MV-4-11 (cell line): Measurements from ENCODE around the gene KMT2B.
"Not testable (repeated sequence)": the region's sequence is repeated elsewhere in the genome, so short reads cannot be mapped to it uniquely, and the experiment has no call there.

ENCODE experiments used
- DNase-seq: peaks from one replicate; lab custom pipeline; 2025; lab: John Stamatoyannopoulos, UW

KMT2B gene, protein sequence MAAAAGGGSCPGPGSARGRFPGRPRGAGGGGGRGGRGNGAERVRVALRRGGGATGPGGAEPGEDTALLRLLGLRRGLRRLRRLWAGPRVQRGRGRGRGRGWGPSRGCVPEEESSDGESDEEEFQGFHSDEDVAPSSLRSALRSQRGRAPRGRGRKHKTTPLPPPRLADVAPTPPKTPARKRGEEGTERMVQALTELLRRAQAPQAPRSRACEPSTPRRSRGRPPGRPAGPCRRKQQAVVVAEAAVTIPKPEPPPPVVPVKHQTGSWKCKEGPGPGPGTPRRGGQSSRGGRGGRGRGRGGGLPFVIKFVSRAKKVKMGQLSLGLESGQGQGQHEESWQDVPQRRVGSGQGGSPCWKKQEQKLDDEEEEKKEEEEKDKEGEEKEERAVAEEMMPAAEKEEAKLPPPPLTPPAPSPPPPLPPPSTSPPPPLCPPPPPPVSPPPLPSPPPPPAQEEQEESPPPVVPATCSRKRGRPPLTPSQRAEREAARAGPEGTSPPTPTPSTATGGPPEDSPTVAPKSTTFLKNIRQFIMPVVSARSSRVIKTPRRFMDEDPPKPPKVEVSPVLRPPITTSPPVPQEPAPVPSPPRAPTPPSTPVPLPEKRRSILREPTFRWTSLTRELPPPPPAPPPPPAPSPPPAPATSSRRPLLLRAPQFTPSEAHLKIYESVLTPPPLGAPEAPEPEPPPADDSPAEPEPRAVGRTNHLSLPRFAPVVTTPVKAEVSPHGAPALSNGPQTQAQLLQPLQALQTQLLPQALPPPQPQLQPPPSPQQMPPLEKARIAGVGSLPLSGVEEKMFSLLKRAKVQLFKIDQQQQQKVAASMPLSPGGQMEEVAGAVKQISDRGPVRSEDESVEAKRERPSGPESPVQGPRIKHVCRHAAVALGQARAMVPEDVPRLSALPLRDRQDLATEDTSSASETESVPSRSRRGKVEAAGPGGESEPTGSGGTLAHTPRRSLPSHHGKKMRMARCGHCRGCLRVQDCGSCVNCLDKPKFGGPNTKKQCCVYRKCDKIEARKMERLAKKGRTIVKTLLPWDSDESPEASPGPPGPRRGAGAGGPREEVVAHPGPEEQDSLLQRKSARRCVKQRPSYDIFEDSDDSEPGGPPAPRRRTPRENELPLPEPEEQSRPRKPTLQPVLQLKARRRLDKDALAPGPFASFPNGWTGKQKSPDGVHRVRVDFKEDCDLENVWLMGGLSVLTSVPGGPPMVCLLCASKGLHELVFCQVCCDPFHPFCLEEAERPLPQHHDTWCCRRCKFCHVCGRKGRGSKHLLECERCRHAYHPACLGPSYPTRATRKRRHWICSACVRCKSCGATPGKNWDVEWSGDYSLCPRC (N-terminal part only)

DNA sequence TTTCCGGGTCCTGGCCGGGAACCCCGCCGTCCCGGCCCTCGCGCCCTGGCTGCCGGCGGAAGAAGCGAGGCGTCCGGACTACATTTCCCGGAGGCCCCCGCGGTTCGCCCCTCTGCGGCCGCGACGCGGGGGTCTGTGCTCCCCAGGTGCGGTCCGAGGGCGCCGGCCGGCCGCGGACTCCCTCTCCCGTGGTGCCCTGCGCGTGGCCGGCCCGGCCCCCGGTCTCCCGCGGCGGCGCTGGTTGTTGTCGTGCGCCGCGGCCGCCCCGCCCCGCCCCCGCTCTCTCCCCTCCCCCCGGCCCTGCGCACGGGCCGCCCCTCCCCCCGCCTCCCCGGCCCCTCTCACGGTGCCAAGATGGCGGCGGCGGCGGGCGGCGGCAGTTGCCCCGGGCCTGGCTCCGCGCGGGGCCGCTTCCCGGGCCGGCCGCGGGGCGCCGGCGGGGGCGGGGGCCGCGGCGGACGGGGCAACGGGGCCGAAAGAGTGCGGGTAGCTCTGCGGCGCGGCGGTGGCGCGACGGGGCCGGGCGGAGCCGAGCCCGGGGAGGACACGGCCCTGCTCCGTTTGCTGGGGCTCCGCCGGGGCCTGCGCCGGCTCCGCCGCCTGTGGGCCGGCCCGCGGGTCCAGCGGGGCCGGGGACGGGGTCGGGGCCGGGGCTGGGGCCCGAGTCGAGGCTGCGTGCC, at the start of gene KMT2B:
KMT2B (plus strand) TSS at position 339 of the 680 bp plus-strand sequence; CDS start at position 355, 16 bp downstream.
- no peak for DNase-seq

DNA sequence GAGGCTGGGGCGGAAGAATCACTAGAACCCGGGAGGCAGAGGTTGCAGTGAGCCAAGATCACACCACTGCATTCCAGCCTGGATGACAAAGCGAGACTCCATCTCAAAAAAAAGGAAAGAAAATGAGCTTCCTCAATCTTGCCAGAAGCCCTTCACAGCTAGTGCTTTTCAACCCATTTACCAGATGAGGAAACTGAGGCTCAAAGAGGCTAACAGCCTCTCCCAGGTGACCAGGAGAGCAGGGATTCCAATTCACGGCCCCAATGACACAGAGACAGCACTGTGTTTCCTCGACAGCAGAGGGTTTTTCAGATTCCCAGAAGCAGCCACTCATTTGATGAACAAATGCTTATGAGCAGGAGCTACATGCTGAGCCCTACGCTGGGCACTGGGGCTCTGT, 48.2 kb upstream of the KMT2B start:
- no peak for DNase-seq

DNA sequence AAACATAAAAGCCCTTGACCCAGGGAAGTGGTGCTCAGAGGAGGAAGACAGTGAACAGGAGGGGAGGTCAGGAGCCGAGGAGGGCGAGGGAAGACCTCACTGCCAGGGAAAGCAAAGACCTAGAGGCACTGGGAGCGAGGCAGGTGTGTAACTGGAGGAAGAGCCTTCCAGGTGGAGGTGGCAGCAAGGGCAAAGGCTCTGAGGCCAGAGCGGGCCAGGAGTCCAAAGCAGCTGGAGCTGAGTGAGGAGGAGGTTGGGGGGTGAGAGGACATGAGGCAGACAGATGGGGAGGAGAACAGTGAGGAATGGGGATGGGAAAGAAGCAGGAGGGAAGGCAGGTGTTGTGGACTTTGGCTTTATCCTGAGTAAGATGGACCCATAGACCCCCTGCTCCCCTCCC, 47.8 kb upstream of the KMT2B start:
- DNase-seq = no peak

DNA sequence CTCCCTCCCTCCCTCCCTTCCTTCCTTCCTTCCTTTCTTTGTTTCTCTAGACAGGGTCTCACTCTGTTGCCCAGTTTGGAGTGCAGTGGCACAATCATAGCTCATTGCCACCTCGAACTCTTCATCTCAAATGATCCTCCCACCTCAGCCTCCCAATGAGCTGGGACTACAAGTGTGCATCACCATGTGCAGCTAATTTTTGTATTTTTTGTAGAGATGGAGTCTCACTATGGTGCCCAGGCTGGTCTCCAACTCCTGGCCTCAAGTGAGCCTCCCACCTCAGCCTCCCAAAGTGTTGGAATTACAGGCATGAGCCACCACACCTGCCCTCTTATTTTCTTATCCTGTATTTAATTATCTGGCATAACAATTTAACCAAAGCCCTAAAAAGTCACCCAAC, 47.1 kb upstream of the KMT2B start:
- DNase-seq = no peak

DNA sequence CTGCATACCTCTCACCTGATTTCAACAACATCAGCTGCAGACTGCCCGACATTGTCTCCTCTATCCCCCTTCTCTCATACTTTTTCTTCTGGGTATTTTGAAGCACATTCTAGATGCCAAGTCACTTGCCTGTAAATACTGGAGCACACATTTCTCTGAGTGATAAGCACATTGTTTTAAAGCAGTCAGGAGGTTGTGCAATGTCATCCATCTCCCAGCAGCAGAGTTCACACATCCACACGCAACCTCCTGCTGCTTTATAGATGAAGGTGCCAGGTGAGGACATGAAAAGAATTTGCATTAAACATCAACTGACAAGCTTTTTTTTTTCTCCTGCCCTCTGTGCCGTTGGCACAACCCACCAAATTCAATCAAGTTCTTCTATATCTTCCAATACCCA, 46.0 kb upstream of the KMT2B start:
- DNase-seq = no peak

DNA sequence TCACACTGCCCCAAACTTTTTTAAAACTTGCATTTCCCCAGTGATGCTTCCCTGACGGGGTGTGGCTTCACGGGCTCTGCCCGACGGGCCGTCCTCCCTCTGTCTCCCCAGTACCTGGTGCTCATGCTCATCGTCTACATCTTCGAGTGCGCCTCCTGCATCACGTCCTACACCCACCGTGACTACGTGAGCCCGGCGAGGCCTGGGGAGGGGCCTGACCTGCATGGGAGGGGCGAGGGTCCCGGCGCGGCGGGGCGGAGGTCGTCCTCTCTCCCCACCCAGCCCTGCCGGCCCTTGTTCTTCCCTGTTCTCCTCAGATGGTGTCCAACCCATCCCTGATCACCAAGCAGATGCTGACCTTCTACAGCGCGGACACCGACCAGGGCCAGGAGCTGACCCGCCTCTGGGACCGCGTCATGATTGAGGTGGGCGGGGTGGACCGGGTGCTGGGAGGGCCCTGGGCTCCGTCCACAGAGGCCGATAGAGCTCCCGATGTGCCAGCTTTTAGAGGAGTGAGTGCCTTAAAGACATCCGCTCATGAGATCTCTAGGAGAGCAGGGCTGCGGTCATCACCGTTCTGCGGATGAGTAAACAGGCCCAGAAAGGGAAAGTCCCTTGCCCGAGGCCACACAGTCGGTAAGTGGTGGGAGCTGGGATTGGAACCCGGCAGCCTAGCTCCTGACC, 44.5 kb upstream of the KMT2B start:
- no peak for DNase-seq

DNA sequence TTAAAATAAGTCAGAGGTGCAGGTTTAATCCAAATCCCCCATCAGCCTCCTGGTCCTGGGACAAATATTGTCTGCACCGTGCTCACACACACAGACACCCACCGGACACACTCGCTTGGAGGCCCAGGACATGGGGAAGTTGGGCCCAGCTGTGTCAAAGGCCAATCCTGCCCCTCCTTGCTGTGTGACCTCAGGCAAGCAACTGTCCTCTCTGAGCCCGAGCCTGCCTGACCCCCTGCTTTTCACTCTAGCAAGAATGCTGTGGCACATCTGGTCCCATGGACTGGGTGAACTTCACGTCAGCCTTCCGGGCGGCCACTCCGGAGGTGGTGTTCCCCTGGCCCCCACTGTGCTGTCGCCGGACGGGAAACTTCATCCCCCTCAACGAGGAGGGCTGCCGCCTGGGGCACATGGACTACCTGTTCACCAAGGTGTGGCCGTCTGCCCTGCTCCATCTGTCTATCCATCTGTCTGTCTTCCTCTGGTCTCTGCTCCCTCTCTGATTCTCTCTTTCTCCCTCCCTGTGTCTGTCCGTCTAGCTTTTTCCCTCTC, 42.1 kb upstream of the KMT2B start:
- DNase-seq = no peak

DNA sequence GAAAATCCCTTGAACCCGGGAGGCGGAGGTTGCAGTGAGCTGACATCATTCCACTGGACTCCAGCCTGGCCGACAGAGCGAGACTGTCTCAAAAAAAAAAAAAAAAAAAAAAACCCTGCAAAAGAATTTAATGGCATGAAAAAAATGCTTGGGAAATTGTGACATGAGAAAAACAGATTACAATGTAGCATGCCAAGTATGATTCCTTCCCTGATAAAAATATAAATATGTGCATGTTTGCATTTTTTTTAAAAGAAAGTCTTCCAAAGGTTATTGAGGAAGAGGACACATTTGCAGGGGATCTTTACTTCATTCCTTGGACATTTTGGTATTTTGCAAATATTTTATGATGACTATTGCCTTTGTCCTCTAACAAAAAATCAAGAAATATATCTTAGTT, 28.0 kb upstream of the KMT2B start:
- DNase-seq = no peak

DNA sequence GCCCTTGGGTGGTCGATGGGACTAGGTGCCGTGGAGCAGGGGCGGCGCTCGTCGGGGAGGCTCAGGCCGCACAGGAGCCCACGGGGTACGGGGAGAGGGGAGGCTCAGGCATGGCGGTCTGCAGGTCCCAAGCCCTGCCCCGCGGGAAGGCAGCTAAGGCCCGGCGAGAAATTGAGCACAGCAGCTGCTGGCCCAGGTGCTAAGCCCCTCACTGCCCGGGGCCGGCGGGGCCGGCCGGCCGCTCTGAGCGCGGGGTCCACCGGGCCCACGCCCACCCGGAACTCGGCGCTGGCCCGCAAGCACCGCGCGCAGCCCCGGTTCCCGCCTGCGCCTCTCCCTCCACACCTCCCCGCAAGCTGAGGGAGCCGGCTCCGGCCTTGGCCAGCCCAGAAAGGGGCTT, 26.7 kb upstream of the KMT2B start:
- DNase-seq = not testable (repeated sequence)

DNA sequence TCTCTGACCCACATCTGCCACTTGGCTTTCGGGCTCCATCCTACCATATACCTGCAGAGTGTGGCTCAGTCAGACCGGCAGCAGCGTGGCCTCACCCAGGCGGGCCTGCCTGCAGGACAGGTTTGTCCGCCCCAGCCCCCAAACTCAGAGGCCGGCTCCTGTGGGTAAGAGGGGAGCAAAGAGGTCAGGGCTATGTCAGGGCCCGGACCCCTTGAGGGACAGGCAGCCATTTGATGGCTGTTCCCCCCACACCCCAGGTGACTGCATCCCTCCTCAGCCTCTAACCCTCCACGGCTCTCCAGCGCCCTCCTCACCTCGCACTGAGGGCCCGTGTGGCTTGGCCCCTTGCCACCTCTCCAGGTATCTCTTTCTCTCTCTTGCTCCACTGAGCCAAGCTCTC, 25.8 kb upstream of the KMT2B start:
- no peak for DNase-seq

DNA sequence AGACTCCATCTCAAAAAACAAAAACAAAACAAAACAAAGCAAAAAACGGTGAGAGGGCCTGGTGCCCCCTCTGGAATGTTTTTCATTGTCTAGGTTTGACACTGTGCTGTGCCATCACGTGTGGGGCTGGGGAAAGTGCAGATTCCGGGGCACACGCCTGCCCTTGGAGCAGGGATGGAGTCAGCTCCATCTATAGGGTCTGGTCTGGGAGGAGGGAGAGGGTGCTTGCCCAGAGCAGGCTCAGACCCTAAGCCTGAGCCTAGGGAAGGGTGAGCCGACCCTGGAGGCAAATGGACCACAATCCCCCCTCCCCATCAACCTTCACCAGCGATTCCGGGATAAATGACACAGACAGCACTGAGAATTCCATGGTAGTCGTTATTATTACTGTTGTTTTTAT, 24.4 kb upstream of the KMT2B start:
- DNase-seq = no peak

DNA sequence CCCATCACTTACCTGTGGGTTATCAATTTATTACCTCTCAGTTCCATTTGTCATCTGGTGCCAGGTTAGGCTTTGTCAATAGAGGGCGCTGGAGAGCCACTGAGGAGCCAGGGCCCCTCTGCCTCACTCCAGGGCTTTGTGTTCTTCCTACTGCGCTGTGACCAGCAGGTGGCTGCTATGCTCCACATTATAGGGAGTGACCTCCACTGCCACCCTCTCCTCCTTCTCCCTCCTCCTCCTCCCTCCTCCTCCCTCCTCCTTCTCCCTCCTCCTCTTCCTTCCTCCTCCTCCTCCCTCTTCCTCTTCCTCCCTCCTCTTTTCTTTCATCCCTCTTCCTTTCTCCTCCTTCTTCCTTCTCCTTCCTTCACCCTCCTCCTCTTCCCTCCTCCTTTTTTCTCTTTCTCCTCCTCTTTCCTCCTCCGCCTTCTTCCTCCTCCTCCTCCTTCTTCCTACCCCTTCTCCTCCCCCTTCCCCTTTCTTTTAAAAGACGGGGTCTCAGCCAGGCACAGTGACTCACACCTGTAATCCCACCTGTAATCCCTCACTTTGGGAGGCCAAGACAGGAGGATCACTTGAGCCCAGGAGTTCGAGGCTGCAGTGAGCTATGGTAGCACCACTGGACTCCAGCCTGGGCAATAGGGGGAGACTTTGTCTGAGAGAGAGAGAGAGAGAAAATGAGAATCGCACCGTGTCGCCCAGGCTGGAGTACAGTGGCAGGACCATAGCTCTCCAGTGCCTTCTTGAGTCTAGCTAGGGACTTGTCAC, 23.8 kb upstream of the KMT2B start:
- peak; percentile 92 for DNase-seq

DNA sequence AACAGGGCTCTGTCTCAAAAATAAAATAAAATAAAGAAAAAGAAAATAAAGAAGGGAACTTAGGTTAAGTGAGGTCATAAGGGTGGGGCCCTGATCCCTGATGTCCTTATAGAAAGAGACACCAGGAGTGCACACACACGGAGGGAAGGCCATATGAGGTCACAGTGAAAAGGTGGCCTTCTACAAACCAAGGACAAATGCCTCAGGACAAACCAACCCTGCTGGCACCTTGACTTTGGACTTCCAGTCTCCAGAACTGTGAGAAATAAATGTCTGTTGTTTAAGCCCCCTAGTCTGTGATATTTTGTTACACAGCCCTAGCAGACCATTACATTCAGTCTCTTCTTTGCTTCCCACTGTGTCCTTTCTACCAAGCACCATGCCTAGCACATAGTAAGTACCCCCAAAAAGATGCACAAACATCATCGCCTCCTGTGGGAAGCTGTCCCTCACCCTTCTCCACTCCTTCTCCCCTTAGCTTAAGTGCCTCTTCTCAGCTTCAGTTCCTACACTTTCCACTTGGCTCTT, 21.8 kb upstream of the KMT2B start:
- no peak for DNase-seq

DNA sequence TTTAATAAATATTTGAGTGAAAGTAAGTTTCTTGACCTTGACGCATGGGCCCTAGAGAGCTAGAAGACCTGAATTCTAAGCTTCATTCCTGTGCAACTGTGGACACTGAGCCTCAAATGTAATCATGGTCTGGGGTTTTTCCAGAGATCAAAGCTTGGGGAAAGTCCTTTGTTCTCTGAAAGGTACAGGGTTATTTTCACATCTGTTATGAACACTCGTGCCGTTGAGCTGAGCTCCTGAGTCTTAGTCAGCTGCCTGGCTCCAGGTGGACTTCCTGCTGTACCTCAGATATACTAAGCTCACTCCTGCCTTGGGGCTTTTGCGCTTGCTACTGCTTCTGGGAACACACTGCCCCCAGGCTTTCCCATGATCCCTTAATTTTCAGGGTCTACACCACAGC, 21.0 kb upstream of the KMT2B start:
- no peak for DNase-seq

DNA sequence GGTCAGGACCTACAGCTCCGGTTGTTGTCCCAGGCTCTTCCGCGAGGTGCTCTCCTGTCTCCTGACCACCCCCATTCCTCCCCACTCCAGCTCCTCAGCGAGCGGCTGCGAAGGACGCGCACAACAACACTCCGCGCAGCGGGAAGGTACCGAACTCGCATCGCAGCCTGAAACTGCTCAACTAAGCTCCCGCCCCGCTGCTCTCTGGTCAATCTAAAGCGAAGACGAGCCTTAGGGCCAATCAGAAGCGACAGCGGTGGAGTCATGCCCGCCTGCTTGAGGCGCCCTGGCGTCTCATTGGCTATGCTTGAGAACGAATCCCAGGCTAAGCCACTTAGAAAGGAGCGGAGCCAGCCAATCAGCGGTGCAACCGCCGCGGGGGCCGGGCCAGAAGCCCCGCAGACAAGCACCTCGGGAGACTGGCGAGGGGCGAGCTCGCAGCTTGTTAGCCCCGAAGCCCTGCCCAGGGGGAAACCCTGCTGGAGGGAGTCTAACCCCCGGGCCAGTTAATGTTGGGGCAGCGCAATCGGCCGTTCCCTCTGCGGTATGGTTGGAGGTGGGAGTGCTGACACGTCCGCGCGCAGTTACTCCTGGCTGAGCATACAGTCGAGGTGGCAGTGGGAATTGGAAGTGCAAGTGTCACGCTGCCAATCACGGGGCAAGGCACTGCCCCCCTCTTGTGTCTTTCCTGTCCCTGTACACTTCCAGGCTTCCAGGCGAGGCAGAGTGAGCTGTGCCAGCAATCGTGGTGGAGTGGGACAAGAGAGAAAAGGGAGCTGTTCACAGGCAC, 15.4 kb upstream of the KMT2B start:
- DNase-seq = peak; percentile 99

DNA sequence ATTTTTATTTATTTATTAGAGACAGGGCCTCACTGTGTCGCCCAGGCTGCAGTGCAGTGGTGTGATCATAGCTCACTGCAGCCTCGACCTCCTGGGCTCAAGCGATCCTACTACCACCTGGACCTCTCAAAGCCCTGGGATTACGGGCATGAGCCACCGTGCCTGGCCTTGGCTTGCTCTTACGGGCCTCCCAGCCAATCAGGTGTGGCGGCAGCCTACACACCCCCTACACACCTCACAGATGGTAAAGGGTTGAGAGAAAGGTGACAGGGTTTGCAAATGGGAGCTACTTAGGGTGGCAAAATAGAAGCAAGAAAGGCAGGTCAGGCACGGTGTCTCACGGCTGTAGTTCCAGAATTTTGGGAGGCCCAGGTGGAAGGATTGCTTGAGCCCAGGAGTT, 14.5 kb upstream of the KMT2B start:
- DNase-seq = no peak

DNA sequence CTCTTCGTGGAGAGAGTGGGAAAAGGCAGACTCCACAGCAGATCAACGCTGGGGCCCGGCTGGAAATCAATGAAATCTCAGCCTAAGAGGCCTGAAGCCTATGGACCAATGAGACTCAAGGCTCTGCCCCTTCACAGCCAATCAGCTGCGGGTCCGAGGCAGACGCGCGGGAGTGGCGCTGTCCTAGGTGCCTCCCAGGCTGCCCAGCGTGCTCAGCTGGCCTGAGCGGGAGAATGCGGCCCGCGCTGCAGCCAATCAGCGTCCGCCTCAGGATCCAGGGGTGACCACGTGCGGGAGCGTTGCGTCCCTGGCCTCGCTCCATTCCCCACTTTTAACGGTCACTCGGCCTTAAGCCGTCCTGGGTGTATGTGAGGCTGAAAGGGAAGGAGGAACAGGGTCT, 13.6 kb upstream of the KMT2B start, which contains the start of gene ZBTB32:
ZBTB32 (plus strand) TSS at position 341 of the 400 bp plus-strand sequence. CDS start 10,069 bp downstream, outside the sequence.
- no peak for DNase-seq

DNA sequence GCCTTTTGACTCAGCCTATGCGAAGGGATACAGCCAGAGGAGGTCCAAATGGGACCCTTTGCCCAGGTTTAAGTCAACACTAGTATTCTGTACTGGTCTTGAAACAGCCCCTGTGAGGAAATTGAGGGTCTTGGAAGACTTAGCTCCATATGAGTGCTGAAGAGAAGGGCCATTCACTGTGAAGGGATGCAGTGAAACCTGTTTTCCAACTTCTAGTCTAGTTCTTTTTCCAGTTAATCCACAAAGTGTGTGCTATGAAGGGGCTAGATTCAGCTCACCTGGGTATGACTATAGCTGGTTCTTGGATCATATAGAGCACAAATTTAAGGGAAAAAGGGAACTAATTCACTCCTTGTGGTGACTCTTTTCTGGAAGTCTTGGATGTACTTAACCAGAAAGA, 9.4 kb upstream of the KMT2B start:
- no peak for DNase-seq
